Activated CD4-positive, alpha-beta T cell treated with anti-CD3 and anti-CD28 coated beads for 36 hours (primary cell): Measurements from ENCODE around the gene BPNT1. TPM values are rescaled to one million over a fixed set of nuclear protein-coding genes. Genes with fewer than 3 reads are reported as not detected.

ENCODE experiments used
- microRNA-seq: library from miRNA; unstranded; fragments of <30 nt; microRNA quantifications from one replicate; pipeline ENCODE4 v1.2.0, GENCODE V29; 2021; ENCODE audit warnings: borderline replicate concordance
- total RNA-seq, 2 experiments: library from RNA; stranded (reverse); gene quantifications; one replicate each; pipeline ENCODE4 v1.2.3, GENCODE V29; 2021

Gene BPNT1
- total RNA-seq, 2 experiments from 2014 or later, result 24.5 to 26.9 TPM

Small RNAs within 50 kb of the gene (microRNA-seq; reads per million reads assigned to microRNA genes)
- not detected for gene MIR194-1
- 1.1 reads per million for gene MIR215

Other genes starting within 250 kb of the BPNT1 start
- gene SLC30A10, start 161.2 kb downstream of the BPNT1 start, total RNA-seq, result not detected
- 100 to 1,000 TPM; 229 to 301 TPM for gene EPRS1, start 43.3 kb downstream of the BPNT1 start, total RNA-seq
- 10 to 100 TPM; 59.9 to 86.6 TPM for gene IARS2, start 4.3 kb upstream of the BPNT1 start, total RNA-seq
- gene RAB3GAP2, start 182.7 kb upstream of the BPNT1 start, total RNA-seq, result 10 to 100 TPM; 50.6 to 67.3 TPM